Measurements from ENCODE around the gene GPC3.

GPC3 gene

GRCh38 chrX:133513123-133513522, 472.3 kb downstream of the GPC3 start:
- DNase-seq (ENCODE audit: low read depth), result no peak

- DNase-seq (ENCODE audit: low read depth), result no peak
Observed at GRCh38 chrX:133511041-133511440, 474.4 kb downstream of the GPC3 start.

- DNase-seq (ENCODE audit: low read depth), result no peak
Observed at GRCh38 chrX:133497356-133497755, 488.0 kb downstream of the GPC3 start.

- DNase-seq (ENCODE audit: low read depth), result no peak
Observed at GRCh38 chrX:133495464-133496391, 489.7 kb downstream of the GPC3 start.

GRCh38 chrX:133493366-133493765, 492.0 kb downstream of the GPC3 start:
- no peak for DNase-seq (ENCODE audit: low read depth)

- no peak for DNase-seq (ENCODE audit: low read depth)
Observed at GRCh38 chrX:133490955-133491354, 494.4 kb downstream of the GPC3 start.
